HG03469 (cell line): ENCODE data around the gene SLC16A12.
"Not testable (repeated sequence)": the region's sequence is repeated elsewhere in the genome, so short reads cannot be mapped to it uniquely, and the experiment has no call there.

ENCODE experiments used
- ATAC-seq: cut with Tn5 transposase; IDR thresholded peaks from one replicate; pipeline ENCODE4 v1.9.1; 2021; ENCODE audit warnings: mild to moderate bottlenecking, moderate library complexity, moderate number of reproducible peaks; ENCODE audit not compliant: unreplicated experiment

SLC16A12 gene

GRCh38 chr10:89426230-89426868, 109.0 kb downstream of the SLC16A12 start:
- ATAC-seq, result no peak

GRCh38 chr10:89425000-89425399, 110.4 kb downstream of the SLC16A12 start:
- no peak for ATAC-seq

GRCh38 chr10:89421018-89421476, 114.3 kb downstream of the SLC16A12 start:
- no peak for ATAC-seq

GRCh38 chr10:89419548-89419947, 115.8 kb downstream of the SLC16A12 start:
- no peak for ATAC-seq

GRCh38 chr10:89416465-89416864, 118.9 kb downstream of the SLC16A12 start:
- ATAC-seq, result no peak

GRCh38 chr10:89414879-89415821, 120.2 kb downstream of the SLC16A12 start:
- peak; percentile 27 for ATAC-seq

GRCh38 chr10:89414146-89414878, 121.1 kb downstream of the SLC16A12 start, which contains the start of gene IFIT5:
Gene IFIT5 (plus strand): TSS chr10:89414568. CDS start chr10:89414799, 231 bp downstream.
- peak; percentile 51 for ATAC-seq

GRCh38 chr10:89413398-89413912, 121.9 kb downstream of the SLC16A12 start:
- no peak for ATAC-seq

GRCh38 chr10:89412276-89412675, 123.1 kb downstream of the SLC16A12 start:
- ATAC-seq, result not testable (repeated sequence)

GRCh38 chr10:89411135-89411534, 124.3 kb downstream of the SLC16A12 start:
- ATAC-seq, result not testable (repeated sequence)

- not testable (repeated sequence) for ATAC-seq
Observed at GRCh38 chr10:89410551-89410950, 124.8 kb downstream of the SLC16A12 start.

- not testable (repeated sequence) for ATAC-seq
Observed at GRCh38 chr10:89409282-89409681, 126.1 kb downstream of the SLC16A12 start.

- not testable (repeated sequence) for ATAC-seq
Observed at GRCh38 chr10:89407792-89408191, 127.6 kb downstream of the SLC16A12 start.

GRCh38 chr10:89406178-89406577, 129.2 kb downstream of the SLC16A12 start:
- not testable (repeated sequence) for ATAC-seq

- ATAC-seq, result no peak
Observed at GRCh38 chr10:89404104-89405047, 131.0 kb downstream of the SLC16A12 start.

- no peak for ATAC-seq
Observed at GRCh38 chr10:89403043-89403442, 132.4 kb downstream of the SLC16A12 start.

GRCh38 chr10:89399956-89400355, 135.4 kb downstream of the SLC16A12 start:
- ATAC-seq, result no peak

- ATAC-seq, result no peak
Observed at GRCh38 chr10:89398003-89398749, 137.2 kb downstream of the SLC16A12 start.

GRCh38 chr10:89395141-89395540, 140.3 kb downstream of the SLC16A12 start:
- no peak for ATAC-seq
